Loucy (cell line): Measurements from ENCODE around the gene ARHGAP26.

Experiments
- CTCF ChIP-seq: fragments of 200-600 bp; sonication (generic); conservative IDR thresholded peaks from 2 replicates; pipeline ENCODE4 v1.5.1; 2014; ENCODE audit warnings: mild to moderate bottlenecking, antibody characterized with exemption, low read length
- EZH2phosphoT487 ChIP-seq: fragments of 200-600 bp; IDR thresholded peaks from 2 replicates; pipeline ENCODE4 v1.6.1; 2018; ENCODE audit warnings: antibody characterized with exemption, mild to moderate bottlenecking, moderate library complexity, borderline replicate concordance

GRCh38 chr5:143239882-143240518 is 469.8 kb downstream of the ARHGAP26 start:
- TF ChIP-seq CTCF (no peak), EZH2phosphoT487 (no peak)
